ENCODE measurements around the gene PSMD7. TPM values are rescaled to one million over a fixed set of nuclear protein-coding genes. Genes with fewer than 3 reads are reported as not detected.

Gene PSMD7
- total RNA-seq, 1 donor from 2014 or later: 78.3 TPM

GRCh38 chr16:74304164-74304834, 7.7 kb downstream of the PSMD7 start:
- TF ChIP-seq CTCF (IDR thresholded peaks at IDR 0.05; ENCODE audit: unreplicated experiment): peak; percentile 28
- Mint-ChIP-seq H3K27me3 (ENCODE audit: low read depth) (no peaks in the 10 kb centered on the region), H3K4me3 (no peak overlapping the region), H3K9me3 (no peaks in the 10 kb centered on the region), H3K27ac (no peak overlapping the region), H3K36me3 (peaks cover 29% of the 10 kb centered on the region), H3K4me1 (peaks cover 2% of the 10 kb centered on the region)
- no peak for DNase-seq (ENCODE audit: low spot score in 2 of 2, unreplicated experiment in 2 of 2)

- H3K27me3 Mint-ChIP-seq (ENCODE audit: low read depth): no peaks in the 10 kb centered on the region
- no peak overlapping the region for H3K27ac Mint-ChIP-seq
- H3K36me3 Mint-ChIP-seq: peaks cover 29% of the 10 kb centered on the region
Observed at GRCh38 chr16:74304835-74305176, 8.2 kb downstream of the PSMD7 start.

GRCh38 chr16:74305281-74305680, 8.7 kb downstream of the PSMD7 start:
- Mint-ChIP-seq H3K4me3 (no peak overlapping the region), H3K27ac (no peak overlapping the region), H3K27me3 (ENCODE audit: low read depth) (no peaks in the 10 kb centered on the region), H3K9me3 (no peaks in the 10 kb centered on the region), H3K36me3 (peaks cover 24% of the 10 kb centered on the region), H3K4me1 (no peaks in the 10 kb centered on the region)
- TF ChIP-seq CTCF (IDR thresholded peaks at IDR 0.05; ENCODE audit: unreplicated experiment): no peak
- DNase-seq (ENCODE audit: low spot score in 2 of 2, unreplicated experiment in 2 of 2): no peak

More at GRCh38 chr16:74304835-74305176, 8.2 kb downstream of the PSMD7 start:
- Mint-ChIP-seq H3K9me3 (no peaks in the 10 kb centered on the region), H3K4me3 (no peak overlapping the region), H3K4me1 (no peaks in the 10 kb centered on the region)
- no peak for TF ChIP-seq CTCF (IDR thresholded peaks at IDR 0.05; ENCODE audit: unreplicated experiment)
- DNase-seq (ENCODE audit: low spot score in 2 of 2, unreplicated experiment in 2 of 2): no peak

GRCh38 chr16:74305978-74306784, 9.6 kb downstream of the PSMD7 start:
- Mint-ChIP-seq H3K27ac (no peak overlapping the region), H3K4me1 (no peaks in the 10 kb centered on the region), H3K9me3 (no peaks in the 10 kb centered on the region), H3K36me3 (peaks cover 20% of the 10 kb centered on the region), H3K27me3 (ENCODE audit: low read depth) (no peaks in the 10 kb centered on the region), H3K4me3 (no peak overlapping the region)
- TF ChIP-seq CTCF (IDR thresholded peaks at IDR 0.05; ENCODE audit: unreplicated experiment): no peak
- DNase-seq (ENCODE audit: low spot score in 2 of 2, unreplicated experiment in 2 of 2): no peak

GRCh38 chr16:74307383-74307782, 10.8 kb downstream of the PSMD7 start:
- H3K9me3 Mint-ChIP-seq: no peaks in the 10 kb centered on the region
- H3K27me3 Mint-ChIP-seq (ENCODE audit: low read depth): no peaks in the 10 kb centered on the region
- H3K27ac Mint-ChIP-seq: no peak overlapping the region
- DNase-seq (ENCODE audit: low spot score in 2 of 2, unreplicated experiment in 2 of 2): no peak
- no peak for TF ChIP-seq CTCF (IDR thresholded peaks at IDR 0.05; ENCODE audit: unreplicated experiment)
- H3K4me1 Mint-ChIP-seq: no peaks in the 10 kb centered on the region
- H3K36me3 Mint-ChIP-seq: peaks cover 13% of the 10 kb centered on the region
- H3K4me3 Mint-ChIP-seq: no peak overlapping the region

Data from mesothelial cell of epicardium (in vitro differentiated cells).